A549 (cell line): ENCODE results near the gene ZDHHC11B.

Experiments
- CTCF ChIP-seq: fragments of >200 bp; sonication (Bioruptor Twin); formaldehyde crosslinking; IDR thresholded peaks from 3 replicates; pipeline ENCODE4 v1.5.1; 2016
- E2F6 ChIP-seq: IDR thresholded peaks from 2 replicates; pipeline ENCODE4 v1.6.1; 2012; ENCODE audit warnings: low read depth, borderline replicate concordance
- ELK1 ChIP-seq: fragments of 150-350 bp; IDR thresholded peaks from 2 replicates; pipeline ENCODE4 v1.6.1; 2014; ENCODE audit warnings: low read depth, mild to moderate bottlenecking, low read length
- EP300 ChIP-seq, 2 experiments: fragments of >200 bp; sonication (Bioruptor Twin); formaldehyde crosslinking; IDR thresholded peaks; 2 replicates in 1 of 2; 3 replicates in 1 of 2; pipeline ENCODE4 v1.6.1; 2016 to 2017
- HMGXB4 ChIP-seq: fragments of 250-450 bp; sonication (Bioruptor Pico); IDR thresholded peaks from 2 replicates; pipeline ENCODE4 v1.5.0; 2021; ENCODE audit warnings: mild to moderate bottlenecking, moderate library complexity, borderline replicate concordance
- MAZ ChIP-seq: fragments of 150-350 bp; IDR thresholded peaks from 2 replicates; pipeline ENCODE4 v1.6.1; 2014; ENCODE audit warnings: antibody characterized with exemption, low read depth, low read length, borderline replicate concordance
- NFE2L2 ChIP-seq: fragments of 150-350 bp; conservative IDR thresholded peaks from 2 replicates; pipeline ENCODE4 v1.6.1; 2014; ENCODE audit warnings: low read length
- PHF8 ChIP-seq: fragments of 200-600 bp; sonication (generic); IDR thresholded peaks from 2 replicates; pipeline ENCODE4 v1.6.1; 2016; ENCODE audit warnings: low read depth, mild to moderate bottlenecking, antibody characterized with exemption, moderate library complexity, borderline replicate concordance
- RAD21 ChIP-seq, 2 experiments: fragments of >200 bp in 1 of 2; sonication (Bioruptor Twin) in 1 of 2; formaldehyde crosslinking in 1 of 2; IDR thresholded peaks in 1 of 2; conservative IDR thresholded peaks in 1 of 2; 2 replicates in 1 of 2; 3 replicates in 1 of 2; pipeline ENCODE4 v1.6.1; 2012 to 2018; ENCODE audit warnings: inconsistent platforms in 1 of 2
- SREBF2 ChIP-seq: fragments of 450-650 bp; IDR thresholded peaks from 2 replicates; pipeline ENCODE4 v1.6.1; 2014; ENCODE audit warnings: mild to moderate bottlenecking, moderate library complexity
- TF ChIP-seq, protein P1 (sequence below): fragments of 200-600 bp; sonication (generic); IDR thresholded peaks from 2 replicates; pipeline ENCODE4 v1.6.1; 2016; ENCODE audit warnings: antibody characterized with exemption, mild to moderate bottlenecking, moderate library complexity

GRCh38 chr5:668283-668995, 116.1 kb downstream of the ZDHHC11B start:
- no peak for TF ChIP-seq CTCF
- TF ChIP-seq, protein P1, sequence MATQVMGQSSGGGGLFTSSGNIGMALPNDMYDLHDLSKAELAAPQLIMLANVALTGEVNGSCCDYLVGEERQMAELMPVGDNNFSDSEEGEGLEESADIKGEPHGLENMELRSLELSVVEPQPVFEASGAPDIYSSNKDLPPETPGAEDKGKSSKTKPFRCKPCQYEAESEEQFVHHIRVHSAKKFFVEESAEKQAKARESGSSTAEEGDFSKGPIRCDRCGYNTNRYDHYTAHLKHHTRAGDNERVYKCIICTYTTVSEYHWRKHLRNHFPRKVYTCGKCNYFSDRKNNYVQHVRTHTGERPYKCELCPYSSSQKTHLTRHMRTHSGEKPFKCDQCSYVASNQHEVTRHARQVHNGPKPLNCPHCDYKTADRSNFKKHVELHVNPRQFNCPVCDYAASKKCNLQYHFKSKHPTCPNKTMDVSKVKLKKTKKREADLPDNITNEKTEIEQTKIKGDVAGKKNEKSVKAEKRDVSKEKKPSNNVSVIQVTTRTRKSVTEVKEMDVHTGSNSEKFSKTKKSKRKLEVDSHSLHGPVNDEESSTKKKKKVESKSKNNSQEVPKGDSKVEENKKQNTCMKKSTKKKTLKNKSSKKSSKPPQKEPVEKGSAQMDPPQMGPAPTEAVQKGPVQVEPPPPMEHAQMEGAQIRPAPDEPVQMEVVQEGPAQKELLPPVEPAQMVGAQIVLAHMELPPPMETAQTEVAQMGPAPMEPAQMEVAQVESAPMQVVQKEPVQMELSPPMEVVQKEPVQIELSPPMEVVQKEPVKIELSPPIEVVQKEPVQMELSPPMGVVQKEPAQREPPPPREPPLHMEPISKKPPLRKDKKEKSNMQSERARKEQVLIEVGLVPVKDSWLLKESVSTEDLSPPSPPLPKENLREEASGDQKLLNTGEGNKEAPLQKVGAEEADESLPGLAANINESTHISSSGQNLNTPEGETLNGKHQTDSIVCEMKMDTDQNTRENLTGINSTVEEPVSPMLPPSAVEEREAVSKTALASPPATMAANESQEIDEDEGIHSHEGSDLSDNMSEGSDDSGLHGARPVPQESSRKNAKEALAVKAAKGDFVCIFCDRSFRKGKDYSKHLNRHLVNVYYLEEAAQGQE = no peak
- no peak for TF ChIP-seq MAZ
- no peak for TF ChIP-seq ELK1
- TF ChIP-seq SREBF2 = no peak
- no peak for TF ChIP-seq HMGXB4 (CRISPR knock-in tag)
- TF ChIP-seq PHF8 = no peak
- TF ChIP-seq E2F6 = no peak
- TF ChIP-seq RAD21 (conservative IDR thresholded peaks at IDR 0.05 in 1 of 2, IDR thresholded peaks at IDR 0.05 in 1 of 2) = no peak
- TF ChIP-seq EP300 (IDR thresholded peaks at IDR 0.05) = no peak
- TF ChIP-seq NFE2L2 = no peak
